ENCODE measurements around the gene NPFF. TPM values are rescaled to one million over a fixed set of nuclear protein-coding genes. Genes with fewer than 3 reads are reported as not detected.

Gene NPFF
- total RNA-seq, 2 experiments from 2014 or later = not detected

DNA sequence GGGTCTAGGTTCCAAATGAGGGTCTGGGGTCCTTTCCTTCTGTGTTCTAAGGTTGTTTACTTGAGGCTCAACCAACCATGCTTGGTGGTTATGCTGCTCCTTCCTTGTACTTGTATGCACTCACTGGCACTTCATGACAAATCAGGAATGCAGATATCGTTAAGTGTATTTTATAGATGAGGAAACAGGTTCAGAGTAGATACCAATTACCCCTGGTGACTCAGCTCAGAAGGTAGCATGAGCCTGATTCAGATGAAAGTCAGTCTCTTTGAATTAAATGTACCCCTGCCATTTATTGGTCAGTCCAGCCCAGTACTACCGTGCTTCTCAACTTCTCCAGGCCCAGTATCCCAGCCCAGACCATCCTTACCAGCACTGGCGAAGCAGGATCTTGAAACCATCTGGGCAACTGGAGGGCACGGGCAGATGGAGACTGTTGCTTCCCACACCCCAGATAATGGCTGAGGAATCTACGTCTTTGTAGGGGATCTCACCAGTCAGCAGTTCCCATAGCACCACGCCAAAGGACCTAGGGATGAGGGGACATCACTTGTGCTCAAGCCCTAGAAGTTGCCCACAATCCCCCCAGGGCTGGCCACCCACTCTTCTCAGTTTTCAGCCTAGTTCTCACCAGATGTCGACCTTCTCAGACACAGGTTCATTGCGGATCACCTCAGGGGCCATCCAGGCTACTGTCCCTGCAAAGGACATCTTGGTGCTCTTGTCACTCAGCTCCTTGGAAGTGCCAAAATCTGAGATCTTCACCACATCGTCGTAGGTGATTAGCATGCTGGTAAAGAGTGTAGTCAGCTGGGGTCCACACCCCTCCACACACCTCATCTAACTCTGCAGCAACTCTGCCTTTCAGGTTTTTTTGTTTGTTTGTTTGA, 22.4 kb downstream of the NPFF start:
- no peaks in the 10 kb centered on the region for H3K9me3 Mint-ChIP-seq
- H3K4me3 Mint-ChIP-seq = no peak overlapping the region
- peaks cover 16% of the 10 kb centered on the region for H3K4me1 Mint-ChIP-seq (ENCODE audit: low read depth)
- peak overlapping the region; percentile 18 for H3K27ac Mint-ChIP-seq
- POLR2A ChIA-PET = interaction anchor here (43.3 to 54.1 kb wide), 2 partner anchors 2 to 17 kb away, joined by 1494 read pairs; partner anchors contain the start of genes MAP3K12, NPFF, PCBP2 and TARBP2
- ATAC-seq (no peak), DNase-seq (no peak)
- no peak for TF ChIP-seq CTCF (IDR thresholded peaks at IDR 0.05)
- peaks cover 25% of the 10 kb centered on the region for H3K36me3 Mint-ChIP-seq (ENCODE audit: low read depth)
- intact Hi-C loops (cut with micrococcal nuclease) = no loop called here
- CTCF ChIA-PET = interaction anchor here (2.0 kb wide), 1 partner anchor 8 kb away, joined by 5 read pairs; no protein-coding TSS in a partner anchor
- no peaks in the 10 kb centered on the region for H3K27me3 Mint-ChIP-seq

GRCh38 chr12:53483979-53484377, 23.3 kb downstream of the NPFF start:
- ATAC-seq = peak; percentile 31
- CTCF ChIA-PET = interaction anchor here (0.8 kb wide), 1 partner anchor 9 kb away, joined by 6 read pairs; no protein-coding TSS in a partner anchor
- intact Hi-C loops (cut with micrococcal nuclease) = no loop called here
- Mint-ChIP-seq H3K4me3 (no peak overlapping the region), H3K27ac (peak overlapping the region; percentile 10), H3K4me1 (ENCODE audit: low read depth) (peaks cover 17% of the 10 kb centered on the region), H3K36me3 (ENCODE audit: low read depth) (peaks cover 32% of the 10 kb centered on the region), H3K27me3 (no peaks in the 10 kb centered on the region), H3K9me3 (no peaks in the 10 kb centered on the region)
- no peak for TF ChIP-seq CTCF (IDR thresholded peaks at IDR 0.05)
- DNase-seq = no peak
- POLR2A ChIA-PET = interaction anchor here (0.6 to 54.1 kb wide), 3 partner anchors 3 to 270 kb away, joined by 3 to 1494 read pairs (median 1494); partner anchors contain the start of genes MAP3K12, NPFF, PCBP2 and TARBP2

DNA sequence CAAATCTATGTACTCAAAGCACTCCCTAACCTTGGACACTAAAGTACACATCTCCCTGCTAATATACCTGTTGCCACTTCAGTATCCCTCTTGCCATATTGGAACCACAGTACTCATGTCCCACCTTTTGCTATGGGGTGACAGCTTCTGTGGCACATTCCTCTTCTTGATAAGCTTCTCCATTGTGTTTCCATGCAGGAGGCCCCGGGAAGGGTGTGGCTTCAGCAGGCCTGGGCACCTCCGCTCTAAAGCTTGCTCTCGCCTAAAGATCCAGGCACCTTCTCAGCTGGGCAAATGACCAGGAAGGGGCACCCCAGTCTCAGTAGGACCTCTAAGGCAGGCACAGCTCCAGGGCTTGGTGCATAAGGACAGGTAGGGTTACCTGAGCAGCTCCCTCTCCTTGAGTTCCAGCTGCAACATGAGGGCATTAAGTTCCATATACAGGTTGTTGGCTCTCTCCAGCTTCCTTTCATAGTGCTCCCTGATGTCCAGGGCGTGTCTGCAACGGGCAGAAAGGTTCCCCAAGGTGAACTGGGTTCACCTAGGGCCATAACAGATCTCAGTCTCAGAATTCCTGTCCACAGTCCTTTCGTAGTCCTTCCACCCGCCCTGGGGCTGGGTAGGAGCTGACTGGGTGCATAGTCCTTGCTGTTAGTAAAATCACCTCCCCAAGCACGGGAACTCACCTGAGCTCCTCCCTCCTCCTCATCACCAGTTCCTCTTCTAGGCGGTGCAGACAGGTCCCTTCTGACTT, 23.9 kb downstream of the NPFF start:
- Mint-ChIP-seq H3K36me3 (ENCODE audit: low read depth) (peaks cover 35% of the 10 kb centered on the region), H3K4me3 (no peak overlapping the region), H3K27me3 (no peaks in the 10 kb centered on the region), H3K27ac (no peak overlapping the region), H3K4me1 (ENCODE audit: low read depth) (peaks cover 19% of the 10 kb centered on the region), H3K9me3 (no peaks in the 10 kb centered on the region)
- intact Hi-C loops (cut with micrococcal nuclease) = no loop called here
- TF ChIP-seq CTCF (IDR thresholded peaks at IDR 0.05) = no peak
- ChIA-PET CTCF (interaction anchor here (0.8 to 1.7 kb wide), 3 partner anchors 8 to 31 kb away, joined by 3 to 9 read pairs (median 6); no protein-coding TSS in a partner anchor), POLR2A (interaction anchor here (0.6 to 54.1 kb wide), 4 partner anchors 4 to 270 kb away, joined by 3 to 1494 read pairs (median 748); partner anchors contain the start of genes MAP3K12, NPFF, PCBP2 and TARBP2)
- no peak for DNase-seq
- no peak for ATAC-seq

GRCh38 chr12:53482626-53483168, 24.6 kb downstream of the NPFF start:
- no peak for ATAC-seq
- H3K9me3 Mint-ChIP-seq = no peaks in the 10 kb centered on the region

More at GRCh38 chr12:53482626-53483168, 24.6 kb downstream of the NPFF start:
- CTCF ChIA-PET = interaction anchor here (0.9 to 1.7 kb wide), 6 partner anchors 9 to 162 kb away, joined by 3 to 13 read pairs (median 4); partner anchors contain the start of genes AAAS and MAP3K12
- POLR2A ChIA-PET = interaction anchor here (1.1 to 54.1 kb wide), 6 partner anchors 4 to 158 kb away, joined by 3 to 1494 read pairs (median 4); partner anchors contain the start of genes MAP3K12, NPFF, PCBP2 and PRR13
- intact Hi-C loops (cut with micrococcal nuclease) = no loop called here
- DNase-seq = no peak
- TF ChIP-seq CTCF (IDR thresholded peaks at IDR 0.05) = no peak
- H3K36me3 Mint-ChIP-seq (ENCODE audit: low read depth) = peaks cover 34% of the 10 kb centered on the region
- peaks cover 19% of the 10 kb centered on the region for H3K4me1 Mint-ChIP-seq (ENCODE audit: low read depth)
- no peaks in the 10 kb centered on the region for H3K27me3 Mint-ChIP-seq
- H3K4me3 Mint-ChIP-seq = no peak overlapping the region
- no peak overlapping the region for H3K27ac Mint-ChIP-seq

Measured in activated CD8-positive, alpha-beta T cell treated with anti-CD3 and anti-CD28 coated beads for 36 hours (primary cell).